ENCODE data around the gene ICAM5. TPM values are rescaled to one million over a fixed set of nuclear protein-coding genes. Genes with fewer than 3 reads are reported as not detected.

Gene ICAM5
- total and polyA plus RNA-seq, 2 donors = 0.85 to 1.2 TPM

DNA sequence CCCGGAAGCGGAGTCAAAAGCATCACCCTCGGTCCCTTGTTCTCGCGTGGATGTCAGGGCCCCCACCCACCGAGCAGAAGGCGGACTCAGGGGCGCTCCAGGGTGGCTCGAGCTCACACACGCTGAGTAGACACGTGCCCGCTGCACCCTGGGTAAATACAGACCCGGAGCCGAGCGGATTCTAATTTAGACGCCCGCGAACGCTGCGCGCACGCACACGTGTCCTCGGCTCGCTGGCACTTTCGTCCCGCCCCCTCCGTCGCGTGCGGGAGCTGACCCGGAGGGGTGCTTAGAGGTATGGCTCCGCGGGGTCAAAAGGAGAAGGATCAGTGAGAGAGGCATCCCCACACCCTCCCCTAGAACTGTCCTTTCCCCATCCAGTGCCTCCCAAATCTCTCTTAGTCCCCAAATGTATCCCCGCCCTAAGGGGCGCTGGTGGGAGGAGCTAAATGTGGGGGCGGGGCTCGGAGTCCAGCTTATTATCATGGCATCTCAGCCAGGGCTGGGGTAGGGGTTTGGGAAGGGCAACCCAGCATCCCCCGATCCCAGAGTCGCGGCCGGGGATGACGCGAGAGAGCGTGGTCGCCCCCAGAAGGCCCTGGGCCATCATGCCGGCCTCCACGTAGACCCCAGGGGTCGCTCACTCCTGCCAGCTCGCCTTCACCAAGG is 451 bp upstream of the ICAM5 start:
- Histone ChIP-seq H3K4me1 (ENCODE audit: control insufficient read depth in 2 of 2, insufficient read depth in 2 of 2, low read length in 2 of 2) (peaks cover 40 to 83% of the 10 kb centered on the region in 2 donors), H3K9me3 (ENCODE audit: control insufficient read depth in 2 of 2, insufficient read depth in 1 of 2, low read length in 1 of 2) (peaks cover 2 to 59% of the 10 kb centered on the region in 2 donors), H3K27me3 (ENCODE audit: control insufficient read depth in 2 of 2, insufficient read depth in 1 of 2, low read length in 1 of 2) (peaks cover 83 to 88% of the 10 kb centered on the region in 2 donors), H3K36me3 (ENCODE audit: control insufficient read depth in 2 of 2, insufficient read depth in 2 of 2, low read length in 1 of 2) (peaks cover 0 to 16% of the 10 kb centered on the region in 2 donors), H3K27ac (ENCODE audit: low read depth in 1 of 2, low read length in 1 of 2) (no peak overlapping the region), H3K4me3 (ENCODE audit: low read length in 2 of 2) (peak overlapping the region; percentile 3 to 33)
- 1% methylated on average over 50 of the region's 50 CpGs for WGBS
- peak in 1 of 9 donors; percentile 61 for DNase-seq (ENCODE audit: low read depth in 6 of 9, low spot score in 9 of 9)

DNA sequence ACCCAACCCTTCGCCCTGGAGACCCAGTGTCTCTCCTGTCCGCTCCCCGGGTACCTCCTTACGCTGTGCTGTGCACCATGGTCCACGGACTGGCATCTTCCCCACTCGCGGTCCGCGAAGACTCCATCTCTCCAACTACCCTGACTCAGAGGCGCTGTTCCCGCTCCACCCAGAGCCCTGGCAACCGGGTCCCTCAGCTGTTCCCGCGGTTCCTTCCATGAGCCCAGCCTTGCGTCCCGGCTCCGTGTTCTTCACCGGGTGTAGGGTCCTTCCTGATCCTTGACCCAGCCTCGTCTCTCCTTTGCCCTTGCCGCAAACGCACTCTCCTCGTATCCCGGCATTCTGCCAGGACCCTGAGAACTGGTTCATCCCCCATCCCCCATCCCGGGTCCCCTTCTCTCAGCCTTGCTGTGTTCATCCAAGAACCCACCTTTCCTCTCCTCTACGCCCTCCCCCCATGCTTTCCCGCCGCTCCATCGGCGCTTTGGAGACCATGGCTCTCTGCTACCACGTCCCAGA is 664 bp downstream of the ICAM5 start:
- Histone ChIP-seq H3K4me3 (ENCODE audit: low read length in 2 of 2) (no peak overlapping the region), H3K27me3 (ENCODE audit: control insufficient read depth in 2 of 2, insufficient read depth in 1 of 2, low read length in 1 of 2) (peaks cover 94 to 95% of the 10 kb centered on the region in 2 donors), H3K4me1 (ENCODE audit: control insufficient read depth in 2 of 2, insufficient read depth in 2 of 2, low read length in 2 of 2) (peaks cover 44 to 83% of the 10 kb centered on the region in 2 donors), H3K9me3 (ENCODE audit: control insufficient read depth in 2 of 2, insufficient read depth in 1 of 2, low read length in 1 of 2) (peaks cover 2 to 66% of the 10 kb centered on the region in 2 donors), H3K36me3 (ENCODE audit: control insufficient read depth in 2 of 2, insufficient read depth in 2 of 2, low read length in 1 of 2) (peaks cover 0 to 5% of the 10 kb centered on the region in 2 donors), H3K27ac (ENCODE audit: low read depth in 1 of 2, low read length in 1 of 2) (no peak overlapping the region)
- 2% methylated on average over 30 of the region's 30 CpGs for WGBS
- DNase-seq (ENCODE audit: low read depth in 6 of 9, low spot score in 9 of 9) = no peak

DNA sequence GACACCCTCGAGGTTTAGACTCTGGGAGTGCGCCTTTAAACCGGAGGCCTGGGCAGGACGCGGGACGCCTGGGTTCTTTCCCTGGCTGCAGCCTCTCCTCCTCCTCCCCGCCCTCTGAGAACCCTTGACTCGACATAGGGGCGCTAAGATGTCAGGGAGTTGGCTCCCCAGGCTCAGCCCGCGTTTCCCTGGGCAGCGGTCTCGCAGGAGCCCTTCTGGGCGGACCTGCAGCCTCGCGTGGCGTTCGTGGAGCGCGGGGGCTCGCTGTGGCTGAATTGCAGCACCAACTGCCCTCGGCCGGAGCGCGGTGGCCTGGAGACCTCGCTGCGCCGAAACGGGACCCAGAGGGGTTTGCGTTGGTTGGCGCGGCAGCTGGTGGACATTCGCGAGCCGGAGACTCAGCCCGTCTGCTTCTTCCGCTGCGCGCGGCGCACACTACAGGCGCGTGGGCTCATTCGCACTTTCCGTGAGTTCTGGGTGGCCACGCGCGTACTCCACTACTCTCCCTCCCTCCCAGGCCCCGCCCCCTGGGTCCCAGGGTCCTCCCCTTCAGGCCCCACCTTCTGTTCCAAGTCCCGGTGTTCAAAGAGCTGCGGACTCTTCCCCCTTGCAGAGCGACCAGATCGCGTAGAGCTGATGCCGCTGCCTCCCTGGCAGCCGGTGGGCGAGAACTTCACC is 1.3 kb downstream of the ICAM5 start:
- Histone ChIP-seq H3K27ac (ENCODE audit: low read depth in 1 of 2, low read length in 1 of 2) (no peak overlapping the region), H3K4me3 (ENCODE audit: low read length in 2 of 2) (peak overlapping the region in 1 of 2 donors; percentile 26), H3K27me3 (ENCODE audit: control insufficient read depth in 2 of 2, insufficient read depth in 1 of 2, low read length in 1 of 2) (peaks cover 98 to 100% of the 10 kb centered on the region in 2 donors), H3K36me3 (ENCODE audit: control insufficient read depth in 2 of 2, insufficient read depth in 2 of 2, low read length in 1 of 2) (no peaks in the 10 kb centered on the region), H3K4me1 (ENCODE audit: control insufficient read depth in 2 of 2, insufficient read depth in 2 of 2, low read length in 2 of 2) (peaks cover 49 to 83% of the 10 kb centered on the region in 2 donors), H3K9me3 (ENCODE audit: control insufficient read depth in 2 of 2, insufficient read depth in 1 of 2, low read length in 1 of 2) (peaks cover 2 to 70% of the 10 kb centered on the region in 2 donors)
- peak in 1 of 9 donors; percentile 45 for DNase-seq (ENCODE audit: low read depth in 6 of 9, low spot score in 9 of 9)
- 1% methylated on average over 57 of the region's 57 CpGs for WGBS

DNA sequence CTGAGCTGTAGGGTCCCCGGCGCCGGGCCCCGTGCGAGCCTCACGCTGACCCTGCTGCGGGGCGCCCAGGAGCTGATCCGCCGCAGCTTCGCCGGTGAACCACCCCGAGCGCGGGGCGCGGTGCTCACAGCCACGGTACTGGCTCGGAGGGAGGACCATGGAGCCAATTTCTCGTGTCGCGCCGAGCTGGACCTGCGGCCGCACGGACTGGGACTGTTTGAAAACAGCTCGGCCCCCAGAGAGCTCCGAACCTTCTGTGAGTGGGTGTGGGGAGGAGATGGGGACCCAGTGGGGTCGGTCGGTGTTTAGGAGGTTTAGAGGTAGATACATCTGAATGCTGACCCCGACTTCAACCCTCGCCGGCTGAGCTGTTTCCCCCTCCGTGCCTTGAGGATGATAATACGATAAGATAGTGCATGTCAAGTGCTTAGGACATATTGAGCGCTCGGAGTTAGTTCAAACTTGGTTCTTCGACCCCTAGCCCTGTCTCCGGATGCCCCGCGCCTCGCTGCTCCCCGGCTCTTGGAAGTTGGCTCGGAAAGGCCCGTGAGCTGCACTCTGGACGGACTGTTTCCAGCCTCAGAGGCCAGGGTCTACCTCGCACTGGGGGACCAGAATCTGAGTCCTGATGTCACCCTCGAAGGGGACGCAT is 1.9 kb downstream of the ICAM5 start:
- no peak for DNase-seq (ENCODE audit: low read depth in 6 of 9, low spot score in 9 of 9)
- H3K4me3 ChIP-seq (ENCODE audit: low read length in 2 of 2) = peak overlapping the region in 1 of 2 donors; percentile 26

DNA sequence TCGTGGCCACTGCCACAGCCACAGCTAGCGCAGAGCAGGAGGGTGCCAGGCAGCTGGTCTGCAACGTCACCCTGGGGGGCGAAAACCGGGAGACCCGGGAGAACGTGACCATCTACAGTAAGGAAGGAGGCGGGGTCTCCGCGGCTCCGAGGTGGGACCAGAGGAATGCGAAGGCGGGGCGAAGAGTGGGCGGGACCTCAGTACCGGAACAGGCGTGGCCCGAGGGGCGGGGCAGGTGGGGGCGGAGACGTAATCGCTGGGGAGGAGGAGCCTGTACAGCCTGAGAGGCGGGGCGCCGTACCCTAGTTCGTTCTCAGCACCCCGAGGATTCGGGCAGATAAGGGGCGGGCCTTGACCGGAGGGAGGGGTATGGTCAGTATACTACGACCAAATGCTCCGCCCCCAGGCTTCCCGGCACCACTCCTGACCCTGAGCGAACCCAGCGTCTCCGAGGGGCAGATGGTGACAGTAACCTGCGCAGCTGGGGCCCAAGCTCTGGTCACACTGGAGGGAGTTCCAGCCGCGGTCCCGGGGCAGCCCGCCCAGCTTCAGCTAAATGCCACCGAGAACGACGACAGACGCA is 2.5 kb downstream of the ICAM5 start:
- WGBS = 4% methylated on average over 45 of the region's 45 CpGs
- H3K4me3 ChIP-seq (ENCODE audit: low read length in 2 of 2) = peak overlapping the region in 1 of 2 donors; percentile 25
- peaks cover 2 to 65% of the 10 kb centered on the region in 2 donors for H3K9me3 ChIP-seq (ENCODE audit: control insufficient read depth in 2 of 2, insufficient read depth in 1 of 2, low read length in 1 of 2)
- H3K4me1 ChIP-seq (ENCODE audit: control insufficient read depth in 2 of 2, insufficient read depth in 2 of 2, low read length in 2 of 2) = peaks cover 40 to 71% of the 10 kb centered on the region in 2 donors
- peaks cover 95 to 100% of the 10 kb centered on the region in 2 donors for H3K27me3 ChIP-seq (ENCODE audit: control insufficient read depth in 2 of 2, insufficient read depth in 1 of 2, low read length in 1 of 2)
- H3K36me3 ChIP-seq (ENCODE audit: control insufficient read depth in 2 of 2, insufficient read depth in 2 of 2, low read length in 1 of 2) = no peaks in the 10 kb centered on the region
- H3K27ac ChIP-seq (ENCODE audit: low read depth in 1 of 2, low read length in 1 of 2) = no peak overlapping the region
- peak in 2 of 9 donors; percentile 47 to 56 for DNase-seq (ENCODE audit: low read depth in 6 of 9, low spot score in 9 of 9)

More for the DNA sequence above, 1.9 kb downstream of the ICAM5 start:
- Histone ChIP-seq H3K4me1 (ENCODE audit: control insufficient read depth in 2 of 2, insufficient read depth in 2 of 2, low read length in 2 of 2) (peaks cover 46 to 77% of the 10 kb centered on the region in 2 donors), H3K9me3 (ENCODE audit: control insufficient read depth in 2 of 2, insufficient read depth in 1 of 2, low read length in 1 of 2) (peaks cover 2 to 68% of the 10 kb centered on the region in 2 donors), H3K36me3 (ENCODE audit: control insufficient read depth in 2 of 2, insufficient read depth in 2 of 2, low read length in 1 of 2) (no peaks in the 10 kb centered on the region), H3K27me3 (ENCODE audit: control insufficient read depth in 2 of 2, insufficient read depth in 1 of 2, low read length in 1 of 2) (peaks cover 100% of the 10 kb centered on the region in 2 donors), H3K27ac (ENCODE audit: low read depth in 1 of 2, low read length in 1 of 2) (no peak overlapping the region)
- 3% methylated on average over 49 of the region's 49 CpGs for WGBS

DNA sequence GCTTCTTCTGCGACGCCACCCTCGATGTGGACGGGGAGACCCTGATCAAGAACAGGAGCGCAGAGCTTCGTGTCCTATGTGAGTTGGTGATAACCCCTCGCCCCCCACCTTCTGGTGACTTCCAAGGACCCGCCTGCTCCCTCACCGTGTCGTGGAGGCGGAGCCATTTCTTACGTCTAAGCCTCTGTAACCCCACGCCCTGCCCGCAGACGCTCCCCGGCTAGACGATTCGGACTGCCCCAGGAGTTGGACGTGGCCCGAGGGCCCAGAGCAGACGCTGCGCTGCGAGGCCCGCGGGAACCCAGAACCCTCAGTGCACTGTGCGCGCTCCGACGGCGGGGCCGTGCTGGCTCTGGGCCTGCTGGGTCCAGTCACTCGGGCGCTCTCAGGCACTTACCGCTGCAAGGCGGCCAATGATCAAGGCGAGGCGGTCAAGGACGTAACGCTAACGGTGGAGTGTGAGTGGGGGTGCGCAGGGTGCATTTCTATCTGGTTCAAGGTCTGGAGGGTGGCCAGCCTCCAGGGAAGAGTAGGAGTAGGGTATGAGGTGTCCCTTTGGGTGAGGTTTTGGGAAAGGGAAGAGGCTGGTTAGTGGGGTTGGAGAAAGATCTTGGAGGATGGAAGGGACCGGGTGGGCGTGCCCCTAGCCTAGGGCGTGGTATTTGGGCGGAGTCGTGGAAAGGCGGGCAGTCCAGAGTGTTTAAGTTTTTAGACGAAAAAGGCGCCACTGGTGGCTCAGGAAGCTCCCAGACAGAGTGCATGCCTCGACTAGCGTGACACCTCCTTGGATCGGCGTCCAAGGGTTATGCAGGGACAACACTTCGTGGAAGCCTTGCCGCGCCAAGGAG is 3.3 kb downstream of the ICAM5 start:
- H3K27ac ChIP-seq (ENCODE audit: low read depth in 1 of 2, low read length in 1 of 2) = no peak overlapping the region
- peak overlapping the region in 1 of 2 donors; percentile 25 for H3K4me3 ChIP-seq (ENCODE audit: low read length in 2 of 2)
- WGBS = 19% methylated on average over 56 of the region's 56 CpGs
- peaks cover 36 to 66% of the 10 kb centered on the region in 2 donors for H3K4me1 ChIP-seq (ENCODE audit: control insufficient read depth in 2 of 2, insufficient read depth in 2 of 2, low read length in 2 of 2)
- H3K36me3 ChIP-seq (ENCODE audit: control insufficient read depth in 2 of 2, insufficient read depth in 2 of 2, low read length in 1 of 2) = no peaks in the 10 kb centered on the region
- peaks cover 2 to 58% of the 10 kb centered on the region in 2 donors for H3K9me3 ChIP-seq (ENCODE audit: control insufficient read depth in 2 of 2, insufficient read depth in 1 of 2, low read length in 1 of 2)
- DNase-seq (ENCODE audit: low read depth in 6 of 9, low spot score in 9 of 9) = no peak
- H3K27me3 ChIP-seq (ENCODE audit: control insufficient read depth in 2 of 2, insufficient read depth in 1 of 2, low read length in 1 of 2) = peaks cover 89 to 100% of the 10 kb centered on the region in 2 donors

DNA sequence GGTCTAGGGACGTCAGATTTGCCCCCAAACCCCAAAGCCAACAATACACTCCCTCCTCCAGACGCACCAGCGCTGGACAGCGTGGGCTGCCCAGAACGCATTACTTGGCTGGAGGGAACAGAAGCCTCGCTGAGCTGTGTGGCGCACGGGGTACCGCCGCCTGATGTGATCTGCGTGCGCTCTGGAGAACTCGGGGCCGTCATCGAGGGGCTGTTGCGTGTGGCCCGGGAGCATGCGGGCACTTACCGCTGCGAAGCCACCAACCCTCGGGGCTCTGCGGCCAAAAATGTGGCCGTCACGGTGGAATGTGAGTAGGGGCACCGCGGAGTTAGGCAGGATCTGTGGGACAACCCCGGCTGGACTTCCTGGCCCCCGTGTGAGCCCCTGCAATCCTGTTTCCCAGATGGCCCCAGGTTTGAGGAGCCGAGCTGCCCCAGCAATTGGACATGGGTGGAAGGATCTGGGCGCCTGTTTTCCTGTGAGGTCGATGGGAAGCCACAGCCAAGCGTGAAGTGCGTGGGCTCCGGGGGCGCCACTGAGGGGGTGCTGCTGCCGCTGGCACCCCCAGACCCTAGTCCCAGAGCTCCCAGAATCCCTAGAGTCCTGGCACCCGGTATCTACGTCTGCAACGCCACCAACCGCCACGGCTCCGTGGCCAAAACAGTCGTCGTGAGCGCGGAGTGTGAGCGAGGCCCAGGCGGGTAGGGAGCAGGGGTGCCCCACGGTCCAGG is 4.0 kb downstream of the ICAM5 start:
- H3K4me1 ChIP-seq (ENCODE audit: control insufficient read depth in 2 of 2, insufficient read depth in 2 of 2, low read length in 2 of 2) = peaks cover 33 to 59% of the 10 kb centered on the region in 2 donors
- H3K27me3 ChIP-seq (ENCODE audit: control insufficient read depth in 2 of 2, insufficient read depth in 1 of 2, low read length in 1 of 2) = peaks cover 81 to 98% of the 10 kb centered on the region in 2 donors
- no peak overlapping the region for H3K4me3 ChIP-seq (ENCODE audit: low read length in 2 of 2)
- peaks cover 2 to 51% of the 10 kb centered on the region in 2 donors for H3K9me3 ChIP-seq (ENCODE audit: control insufficient read depth in 2 of 2, insufficient read depth in 1 of 2, low read length in 1 of 2)
- no peak overlapping the region for H3K27ac ChIP-seq (ENCODE audit: low read depth in 1 of 2, low read length in 1 of 2)
- H3K36me3 ChIP-seq (ENCODE audit: control insufficient read depth in 2 of 2, insufficient read depth in 2 of 2, low read length in 1 of 2) = no peaks in the 10 kb centered on the region
- 19% methylated on average over 49 of the region's 49 CpGs for WGBS
- no peak for DNase-seq (ENCODE audit: low read depth in 6 of 9, low spot score in 9 of 9)

DNA sequence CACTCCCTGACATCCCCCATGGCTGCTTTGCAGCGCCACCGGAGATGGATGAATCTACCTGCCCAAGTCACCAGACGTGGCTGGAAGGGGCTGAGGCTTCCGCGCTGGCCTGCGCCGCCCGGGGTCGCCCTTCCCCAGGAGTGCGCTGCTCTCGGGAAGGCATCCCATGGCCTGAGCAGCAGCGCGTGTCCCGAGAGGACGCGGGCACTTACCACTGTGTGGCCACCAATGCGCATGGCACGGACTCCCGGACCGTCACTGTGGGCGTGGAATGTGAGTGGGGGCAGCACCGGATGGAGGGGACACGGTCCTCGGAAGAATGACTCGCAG is 4.6 kb downstream of the ICAM5 start:
- H3K4me3 ChIP-seq (ENCODE audit: low read length in 2 of 2) = no peak overlapping the region
- H3K27me3 ChIP-seq (ENCODE audit: control insufficient read depth in 2 of 2, insufficient read depth in 1 of 2, low read length in 1 of 2) = peaks cover 75 to 97% of the 10 kb centered on the region in 2 donors
- no peak for DNase-seq (ENCODE audit: low read depth in 6 of 9, low spot score in 9 of 9)
- peaks cover 28 to 53% of the 10 kb centered on the region in 2 donors for H3K4me1 ChIP-seq (ENCODE audit: control insufficient read depth in 2 of 2, insufficient read depth in 2 of 2, low read length in 2 of 2)
- H3K27ac ChIP-seq (ENCODE audit: low read depth in 1 of 2, low read length in 1 of 2) = no peak overlapping the region
- H3K9me3 ChIP-seq (ENCODE audit: control insufficient read depth in 2 of 2, insufficient read depth in 1 of 2, low read length in 1 of 2) = peaks cover 2 to 46% of the 10 kb centered on the region in 2 donors
- 8% methylated on average over 25 of the region's 25 CpGs for WGBS
- H3K36me3 ChIP-seq (ENCODE audit: control insufficient read depth in 2 of 2, insufficient read depth in 2 of 2, low read length in 1 of 2) = no peaks in the 10 kb centered on the region

Measured in thymus (tissue), 11 donors.